Neural cell (in vitro differentiated cells): ENCODE results near the gene FCAR.

Experiments used
- CTCF ChIP-seq: fragments of 450-650 bp; IDR thresholded peaks from 2 replicates; pipeline ENCODE4 v1.5.1; 2014; ENCODE audit warnings: antibody characterized with exemption, mild to moderate bottlenecking, moderate library complexity; ENCODE audit not compliant: poor library complexity, severe bottlenecking
- EP300 ChIP-seq: fragments of 450-650 bp; conservative IDR thresholded peaks from 2 replicates; pipeline ENCODE4 v1.6.1; 2014; ENCODE audit warnings: antibody characterized with exemption, mild to moderate bottlenecking, moderate library complexity; ENCODE audit not compliant: poor library complexity, severe bottlenecking
- EZH2 ChIP-seq: fragments of 200-600, 300-800 bp; shearing (Covaris generic), sonication (generic); IDR thresholded peaks from 2 replicates; pipeline ENCODE4 v1.6.1; 2014; ENCODE audit warnings: antibody characterized with exemption, low read length, borderline replicate concordance, mild to moderate bottlenecking; ENCODE audit not compliant: insufficient read depth, poor library complexity, severe bottlenecking

- TF ChIP-seq CTCF (no peak), EP300 (no peak), EZH2 (no peak)
Measured at GRCh38 chr19:54893406-54893805, 19.4 kb downstream of the FCAR start.
